ENCODE data around the gene KLHDC7B. TPM values are rescaled to one million over a fixed set of nuclear protein-coding genes. Genes with fewer than 3 reads are reported as not detected.

KLHDC7B gene
- total RNA-seq, 1 donor from 2014 or later, result not detected

Other genes starting within 250 kb of the KLHDC7B start
- 70.6 TPM for gene PLXNB2, start 238.3 kb upstream of the KLHDC7B start, total RNA-seq
- gene DENND6B, start 218.9 kb upstream of the KLHDC7B start, total RNA-seq, result 1.7 TPM
- gene PPP6R2, start 202.6 kb upstream of the KLHDC7B start, total RNA-seq, result 42.4 TPM
- 47.7 TPM for gene SBF1, start 70.9 kb upstream of the KLHDC7B start, total RNA-seq
- not detected for gene ADM2, start 64.4 kb upstream of the KLHDC7B start, total RNA-seq
- not detected for gene MIOX, start 59.0 kb upstream of the KLHDC7B start, total RNA-seq
- 24.9 TPM for gene LMF2, start 38.2 kb upstream of the KLHDC7B start, total RNA-seq
- 26.7 TPM for gene NCAPH2, start 37.7 kb upstream of the KLHDC7B start, total RNA-seq
- not detected for gene SCO2, start 20.3 kb upstream of the KLHDC7B start, total RNA-seq
- gene TYMP, start 15.9 kb upstream of the KLHDC7B start, total RNA-seq, result 15.5 TPM
- not detected for gene SYCE3, start 17.0 kb downstream of the KLHDC7B start, total RNA-seq
- gene CPT1B, start 32.5 kb downstream of the KLHDC7B start, total RNA-seq, result 370 TPM
- gene CHKB, start 37.0 kb downstream of the KLHDC7B start, total RNA-seq, result 37.8 TPM
- 0.57 TPM for gene MAPK8IP2, start 54.9 kb downstream of the KLHDC7B start, total RNA-seq
- 21.3 TPM for gene ARSA, start 82.3 kb downstream of the KLHDC7B start, total RNA-seq
- 22.2 TPM for gene SHANK3, start 126.9 kb downstream of the KLHDC7B start, total RNA-seq
- 0.27 TPM for gene ACR, start 192.3 kb downstream of the KLHDC7B start, total RNA-seq
- 6.8 TPM for gene RABL2B, start 237.7 kb downstream of the KLHDC7B start, total RNA-seq

Data from Right ventricle myocardium inferior (tissue), 1 donor.